Stimulated activated naive B cell treated with anti-CD40 and anti-IgM and Interleukin-4, amounts not matched to agents 10 μg/mL and 1 μg/mL and 100 μg/mL, for 72 hours (primary cell): ENCODE measurements around the gene MLH1.
A peak's percentile ranks its signal among the peaks of the same experiment; 100 is the strongest.
"Not testable (repeated sequence)": the region's sequence is repeated elsewhere in the genome, so short reads cannot be mapped to it uniquely, and the experiment has no call there.

ENCODE experiments used
- ATAC-seq, 2 donors: fragments of 150-1000 bp; cut with Tn5 transposase; replicated peaks; 2 replicates each; pipeline ENCODE4 v1.10.0; 2021; ENCODE audit warnings: moderate library complexity in 1 of 2
- DNase-seq: peaks from one replicate; pipeline ENCODE4 v3.0.0; 2021
- H3K27ac Mint-ChIP-seq: one replicate; pipeline ENCODE4 v1.8.0; 2022; ENCODE audit warnings: mild to moderate bottlenecking, mixed read lengths
- H3K27me3 Mint-ChIP-seq, 2 donors: one replicate each; pipeline ENCODE4 v1.8.0; 2022; ENCODE audit warnings: mixed read lengths in 2 of 2
- H3K36me3 Mint-ChIP-seq, 2 donors: one replicate each; pipeline ENCODE4 v1.8.0; 2022; ENCODE audit warnings: mixed read lengths in 2 of 2, mild to moderate bottlenecking in 1 of 2
- H3K4me1 Mint-ChIP-seq, 2 donors: one replicate each; pipeline ENCODE4 v1.8.0; 2022; ENCODE audit warnings: mixed read lengths in 2 of 2, mild to moderate bottlenecking in 1 of 2
- H3K4me3 Mint-ChIP-seq, 2 donors: one replicate each; pipeline ENCODE4 v1.8.0; 2022; ENCODE audit warnings: mild to moderate bottlenecking in 2 of 2, mixed read lengths in 2 of 2, moderate library complexity in 1 of 2
- H3K9me3 Mint-ChIP-seq, 2 donors: one replicate each; pipeline ENCODE4 v1.8.0; 2022; ENCODE audit warnings: mixed read lengths in 2 of 2, mild to moderate bottlenecking in 1 of 2

The MLH1 gene

DNA sequence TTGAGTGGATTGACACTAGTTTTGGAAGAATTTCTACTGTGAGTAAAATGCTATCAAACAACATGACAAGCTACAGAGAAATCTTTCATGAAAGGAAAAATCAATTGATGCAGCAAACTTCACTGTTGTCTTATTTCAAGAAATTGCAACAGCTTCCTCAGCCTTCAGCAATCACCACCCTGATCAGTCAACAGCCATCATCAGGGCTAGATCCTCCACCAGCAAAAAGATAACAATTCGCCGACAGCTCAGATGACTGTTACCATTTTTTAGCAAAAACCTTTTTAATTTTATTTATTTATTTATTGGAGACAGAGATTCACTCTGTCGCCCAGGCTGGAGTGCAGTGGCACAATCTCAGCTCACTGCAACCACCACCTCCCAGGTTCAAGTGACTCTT lies 44.0 kb downstream of the MLH1 start:
- Mint-ChIP-seq H3K4me3 (no peak overlapping the region), H3K9me3 (peaks cover 0 to 2% of the 10 kb centered on the region in 2 donors), H3K36me3 (peaks cover 43 to 64% of the 10 kb centered on the region in 2 donors), H3K27ac (no peak overlapping the region), H3K27me3 (no peaks in the 10 kb centered on the region), H3K4me1 (no peaks in the 10 kb centered on the region)
- ATAC-seq (no peak), DNase-seq (no peak)

DNA sequence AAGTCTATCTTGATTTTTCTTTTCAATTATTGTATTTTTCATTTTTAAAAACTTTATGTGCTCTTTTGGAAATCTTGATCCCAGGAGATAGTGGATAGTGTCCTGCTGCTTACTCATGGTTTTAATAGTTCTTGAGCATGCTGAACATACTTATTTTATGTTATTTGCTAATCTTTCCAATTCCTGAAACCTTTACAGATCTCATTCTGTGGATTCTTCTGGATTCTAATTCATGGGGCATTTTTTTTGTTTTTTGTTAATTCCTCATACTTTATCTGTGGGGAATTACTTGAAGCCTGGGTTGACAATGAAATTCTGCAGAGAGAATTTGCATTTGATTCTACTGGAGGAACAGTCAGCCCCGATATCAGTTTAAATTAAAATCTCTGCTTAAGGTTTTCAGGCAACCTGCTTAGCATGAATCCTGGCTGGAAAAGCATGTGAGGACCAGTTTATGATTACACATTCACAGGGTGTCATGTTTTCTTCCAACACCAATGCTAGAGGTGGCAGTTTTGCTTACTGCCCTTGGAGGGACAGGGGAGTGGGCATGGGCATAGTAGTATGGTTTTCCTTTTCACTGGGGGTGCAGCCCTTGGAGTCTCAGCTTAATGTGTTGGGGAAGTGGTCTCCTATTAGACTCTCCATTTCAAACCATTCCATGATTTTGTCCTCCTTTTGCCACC lies 46.0 kb downstream of the MLH1 start:
- Mint-ChIP-seq H3K4me3 (no peak overlapping the region), H3K27me3 (no peaks in the 10 kb centered on the region), H3K4me1 (no peaks in the 10 kb centered on the region), H3K9me3 (peaks cover 0 to 2% of the 10 kb centered on the region in 2 donors), H3K36me3 (peaks cover 34 to 55% of the 10 kb centered on the region in 2 donors), H3K27ac (no peak overlapping the region)
- DNase-seq (no peak), ATAC-seq (no peak)

DNA sequence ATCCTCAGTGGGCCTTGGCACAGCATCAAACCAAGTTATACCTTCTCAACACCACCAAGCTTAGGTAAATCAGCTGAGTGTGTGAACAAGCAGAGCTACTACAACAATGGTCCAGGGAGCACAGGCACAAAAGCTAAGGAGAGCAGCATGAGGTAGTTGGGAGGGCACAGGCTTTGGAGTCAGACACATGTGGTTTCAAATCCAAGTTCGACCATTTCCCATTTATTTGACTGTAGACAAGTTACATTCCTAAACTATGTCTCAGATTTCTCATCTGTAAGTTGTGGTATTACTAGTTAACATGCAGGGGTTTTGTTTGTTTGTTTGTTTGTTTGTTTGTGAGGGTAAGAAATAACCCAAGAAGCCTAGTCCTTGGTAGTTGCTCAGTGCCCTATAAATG lies 46.9 kb downstream of the MLH1 start:
- DNase-seq = no peak
- Mint-ChIP-seq H3K9me3 (peaks cover 0 to 2% of the 10 kb centered on the region in 2 donors), H3K27me3 (no peaks in the 10 kb centered on the region), H3K36me3 (peaks cover 31 to 46% of the 10 kb centered on the region in 2 donors), H3K4me1 (no peaks in the 10 kb centered on the region), H3K4me3 (no peak overlapping the region), H3K27ac (no peak overlapping the region)
- no peak for ATAC-seq

- H3K4me3 Mint-ChIP-seq = no peak overlapping the region
- ATAC-seq (no peak), DNase-seq (no peak)
- H3K27ac Mint-ChIP-seq = no peak overlapping the region
- no peaks in the 10 kb centered on the region for H3K9me3 Mint-ChIP-seq
- H3K27me3 Mint-ChIP-seq = no peaks in the 10 kb centered on the region
- H3K4me1 Mint-ChIP-seq = no peaks in the 10 kb centered on the region
- peaks cover 22 to 38% of the 10 kb centered on the region in 2 donors for H3K36me3 Mint-ChIP-seq
These were observed 48.4 kb downstream of the MLH1 start for GRCh38 chr3:37041546-37042195.

DNA sequence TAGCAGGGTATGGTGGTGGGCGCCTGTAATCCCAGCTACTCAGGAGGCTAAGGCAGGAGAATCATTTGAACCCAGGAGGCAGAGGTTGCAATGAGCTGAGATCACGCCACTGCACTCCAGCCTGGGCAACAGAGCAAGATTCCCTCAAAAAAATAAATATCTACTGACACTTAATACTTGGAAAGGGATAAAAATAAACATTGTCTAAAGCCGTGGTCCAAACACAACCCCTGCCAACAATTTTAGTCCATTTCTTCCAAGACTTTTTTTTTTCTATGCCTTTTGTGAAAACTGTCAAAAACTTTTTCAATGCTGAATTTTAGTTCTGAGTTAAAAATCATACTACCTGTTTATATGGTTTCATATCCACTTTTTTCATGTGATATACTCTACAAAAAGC lies 49.4 kb downstream of the MLH1 start:
- H3K4me3 Mint-ChIP-seq, H3K27ac Mint-ChIP-seq, DNase-seq, H3K4me1 Mint-ChIP-seq, H3K27me3 Mint-ChIP-seq, ATAC-seq, H3K9me3 Mint-ChIP-seq: not testable (repeated sequence)
- peaks cover 26 to 39% of the 10 kb centered on the region in 2 donors for H3K36me3 Mint-ChIP-seq

DNA sequence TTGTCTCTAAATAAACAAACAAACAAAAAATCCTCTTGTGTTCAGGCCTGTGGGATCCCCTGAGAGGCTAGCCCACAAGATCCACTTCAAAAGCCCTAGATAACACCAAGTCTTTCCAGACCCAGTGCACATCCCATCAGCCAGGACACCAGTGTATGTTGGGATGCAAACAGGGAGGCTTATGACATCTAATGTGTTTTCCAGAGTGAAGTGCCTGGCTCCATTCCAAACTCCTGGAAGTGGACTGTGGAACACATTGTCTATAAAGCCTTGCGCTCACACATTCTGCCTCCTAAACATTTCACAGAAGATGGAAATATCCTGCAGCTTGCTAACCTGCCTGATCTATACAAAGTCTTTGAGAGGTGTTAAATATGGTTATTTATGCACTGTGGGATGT lies 57.0 kb downstream of the MLH1 start:
- no peaks in the 10 kb centered on the region for H3K9me3 Mint-ChIP-seq
- H3K27me3 Mint-ChIP-seq = no peaks in the 10 kb centered on the region
- H3K4me1 Mint-ChIP-seq = peaks cover 8 to 26% of the 10 kb centered on the region in 2 donors
- no peak overlapping the region for H3K27ac Mint-ChIP-seq
- no peak for DNase-seq
- ATAC-seq = no peak
- peaks cover 46 to 59% of the 10 kb centered on the region in 2 donors for H3K36me3 Mint-ChIP-seq
- no peak overlapping the region for H3K4me3 Mint-ChIP-seq

- ATAC-seq (no peak), DNase-seq (no peak)
- Mint-ChIP-seq H3K4me3 (no peak overlapping the region), H3K36me3 (peaks cover 49 to 60% of the 10 kb centered on the region in 2 donors), H3K4me1 (peaks cover 16 to 34% of the 10 kb centered on the region in 2 donors), H3K27me3 (no peaks in the 10 kb centered on the region), H3K9me3 (no peaks in the 10 kb centered on the region), H3K27ac (peak overlapping the region; percentile 20)
These were observed 59.5 kb downstream of the MLH1 start for GRCh38 chr3:37052860-37053259.

GRCh38 chr3:37053337-37053736 lies 60.0 kb downstream of the MLH1 start:
- no peak overlapping the region for H3K4me3 Mint-ChIP-seq
- peaks cover 16 to 34% of the 10 kb centered on the region in 2 donors for H3K4me1 Mint-ChIP-seq
- H3K27me3 Mint-ChIP-seq = no peaks in the 10 kb centered on the region
- no peaks in the 10 kb centered on the region for H3K9me3 Mint-ChIP-seq
- DNase-seq (no peak), ATAC-seq (no peak)
- H3K36me3 Mint-ChIP-seq = peaks cover 46 to 55% of the 10 kb centered on the region in 2 donors
- peak overlapping the region; percentile 47 for H3K27ac Mint-ChIP-seq

DNA sequence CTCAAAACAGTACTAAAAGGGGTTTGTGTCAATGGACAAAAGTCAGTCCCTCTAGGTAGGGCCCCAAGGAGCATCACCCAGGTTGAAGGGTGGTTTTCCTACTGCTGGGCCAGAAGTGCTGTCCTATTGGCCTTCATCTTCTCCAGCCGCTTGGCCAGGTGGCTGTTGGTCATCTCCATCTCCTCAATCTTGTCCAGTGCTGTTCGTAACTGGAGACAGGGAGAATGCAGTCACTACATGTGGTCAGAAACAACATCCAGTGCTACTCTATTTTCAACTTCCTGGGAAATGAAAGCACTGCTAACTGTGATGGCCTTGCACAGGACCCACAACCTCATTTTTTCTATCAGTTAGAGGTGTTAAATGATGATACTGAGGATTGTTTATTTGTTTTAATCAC lies 60.4 kb downstream of the MLH1 start:
- Mint-ChIP-seq H3K9me3 (no peaks in the 10 kb centered on the region), H3K4me3 (peak overlapping the region in 1 of 2 donors; percentile 22), H3K27ac (peak overlapping the region; percentile 90), H3K36me3 (peaks cover 46 to 54% of the 10 kb centered on the region in 2 donors), H3K27me3 (no peaks in the 10 kb centered on the region), H3K4me1 (peaks cover 16 to 34% of the 10 kb centered on the region in 2 donors)
- peak in 1 of 2 donors; percentile 33 for ATAC-seq
- DNase-seq = no peak

- peak overlapping the region; percentile 90 for H3K27ac Mint-ChIP-seq
- H3K4me3 Mint-ChIP-seq = peak overlapping the region; percentile 36 to 61
- H3K27me3 Mint-ChIP-seq = no peaks in the 10 kb centered on the region
- peak; percentile 93 to 95 for ATAC-seq
- peaks cover 16 to 30% of the 10 kb centered on the region in 2 donors for H3K4me1 Mint-ChIP-seq
- no peaks in the 10 kb centered on the region for H3K9me3 Mint-ChIP-seq
- H3K36me3 Mint-ChIP-seq = peaks cover 41 to 48% of the 10 kb centered on the region in 2 donors
- no peak for DNase-seq
These were observed 61.1 kb downstream of the MLH1 start for GRCh38 chr3:37054370-37054769.

GRCh38 chr3:37055077-37055476 lies 61.8 kb downstream of the MLH1 start:
- Mint-ChIP-seq H3K4me1 (peaks cover 16 to 28% of the 10 kb centered on the region in 2 donors), H3K36me3 (peaks cover 41 to 49% of the 10 kb centered on the region in 2 donors), H3K27ac (peak overlapping the region; percentile 62)
- not testable (repeated sequence) for DNase-seq, H3K9me3 Mint-ChIP-seq, H3K27me3 Mint-ChIP-seq, H3K4me3 Mint-ChIP-seq, ATAC-seq

DNA sequence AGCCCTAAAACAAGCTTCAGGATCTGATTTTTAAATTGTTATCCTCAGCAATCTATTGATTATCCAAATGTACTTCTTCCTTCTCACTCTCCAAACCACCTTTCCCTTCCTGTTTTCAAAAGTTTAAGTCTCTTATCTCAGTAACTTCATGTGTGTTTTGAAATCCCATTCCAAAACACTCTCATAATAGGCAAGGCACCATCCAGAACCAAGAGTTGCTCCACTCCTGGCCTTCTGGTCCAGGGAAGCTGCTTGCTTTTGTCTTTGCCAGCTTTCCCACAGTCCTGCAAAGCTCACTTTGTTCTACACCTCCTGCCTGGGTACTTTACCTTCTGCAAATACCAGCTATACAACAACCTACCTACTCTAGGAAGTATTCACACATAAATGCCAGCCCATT lies 63.5 kb downstream of the MLH1 start:
- DNase-seq = no peak
- H3K27ac Mint-ChIP-seq = no peak overlapping the region

GRCh38 chr3:37058117-37058516 lies 64.8 kb downstream of the MLH1 start:
- Mint-ChIP-seq H3K4me1 (peaks cover 16 to 28% of the 10 kb centered on the region in 2 donors), H3K4me3 (no peak overlapping the region), H3K27me3 (no peaks in the 10 kb centered on the region), H3K27ac (no peak overlapping the region), H3K9me3 (no peaks in the 10 kb centered on the region), H3K36me3 (peaks cover 46 to 60% of the 10 kb centered on the region in 2 donors)
- ATAC-seq (no peak), DNase-seq (no peak)

More for the DNA sequence above, 63.5 kb downstream of the MLH1 start:
- H3K4me1 Mint-ChIP-seq = peaks cover 16 to 28% of the 10 kb centered on the region in 2 donors
- H3K36me3 Mint-ChIP-seq = peaks cover 43 to 57% of the 10 kb centered on the region in 2 donors
- H3K9me3 Mint-ChIP-seq = no peaks in the 10 kb centered on the region
- no peak for ATAC-seq
- no peaks in the 10 kb centered on the region for H3K27me3 Mint-ChIP-seq
- no peak overlapping the region for H3K4me3 Mint-ChIP-seq

DNA sequence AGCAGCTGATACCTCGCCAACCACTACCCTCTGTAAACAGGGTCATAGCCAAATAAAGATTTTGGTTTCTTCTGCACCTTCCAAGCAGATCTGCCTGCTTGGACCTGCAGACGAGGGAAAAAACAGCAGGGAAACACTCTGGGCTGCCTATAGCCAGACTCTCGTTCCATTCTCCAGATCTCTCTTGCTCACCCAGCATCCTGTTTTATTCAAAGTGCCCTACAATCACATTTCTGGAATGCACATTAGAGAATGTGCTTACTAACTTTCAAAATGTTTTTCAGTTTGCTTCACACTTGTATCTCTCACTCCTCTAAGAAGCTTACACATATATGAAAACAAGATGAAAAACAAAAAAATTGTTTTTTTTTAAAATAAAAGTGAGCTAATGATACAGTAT lies 71.4 kb downstream of the MLH1 start:
- no peaks in the 10 kb centered on the region for H3K27me3 Mint-ChIP-seq
- DNase-seq (no peak), ATAC-seq (no peak)
- no peaks in the 10 kb centered on the region for H3K9me3 Mint-ChIP-seq
- no peaks in the 10 kb centered on the region for H3K4me1 Mint-ChIP-seq
- peaks cover 34 to 56% of the 10 kb centered on the region in 2 donors for H3K36me3 Mint-ChIP-seq
- H3K4me3 Mint-ChIP-seq = no peak overlapping the region
- no peak overlapping the region for H3K27ac Mint-ChIP-seq

DNA sequence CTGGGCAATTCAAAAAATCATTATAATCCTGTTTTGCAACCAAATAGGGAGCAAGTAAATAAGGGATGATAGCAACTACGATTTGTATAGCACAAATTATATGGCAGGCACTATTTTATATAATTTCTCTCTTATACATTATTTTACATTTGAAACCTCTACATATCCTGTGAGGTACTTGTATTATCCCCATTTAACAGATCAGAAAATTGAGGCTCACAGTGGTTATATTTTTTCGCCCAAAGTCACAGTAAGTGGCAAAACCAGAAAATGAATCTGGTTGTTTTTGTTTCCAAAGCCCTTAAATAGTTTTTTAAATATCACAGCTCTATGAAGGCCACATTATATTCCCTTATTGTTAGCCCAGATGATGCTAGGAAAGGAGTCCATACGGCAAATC lies 74.3 kb downstream of the MLH1 start:
- Mint-ChIP-seq H3K9me3 (no peaks in the 10 kb centered on the region), H3K36me3 (peaks cover 29 to 38% of the 10 kb centered on the region in 2 donors), H3K4me3 (no peak overlapping the region), H3K27me3 (no peaks in the 10 kb centered on the region), H3K27ac (no peak overlapping the region), H3K4me1 (no peaks in the 10 kb centered on the region)
- DNase-seq (no peak), ATAC-seq (no peak)
